LNCAP (cell line): ENCODE measurements around the gene KYNU.
A peak's percentile ranks its signal among the peaks of the same experiment; 100 is the strongest.

Source experiments
- CTCF ChIP-seq: fragments of 450-650 bp; IDR thresholded peaks from 2 replicates; pipeline ENCODE4 v1.5.1; 2017; ENCODE audit warnings: mild to moderate bottlenecking

KYNU gene

GRCh38 chr2:143000599-143000998 is 123.1 kb downstream of the KYNU start:
- no peak for TF ChIP-seq CTCF

GRCh38 chr2:143001501-143001900 is 124.0 kb downstream of the KYNU start:
- TF ChIP-seq CTCF, result no peak

- no peak for TF ChIP-seq CTCF
These were observed 138.2 kb downstream of the KYNU start for GRCh38 chr2:143015656-143016055.

GRCh38 chr2:143026411-143027054 is 149.1 kb downstream of the KYNU start:
- no peak for TF ChIP-seq CTCF

- no peak for TF ChIP-seq CTCF
These were observed 151.7 kb downstream of the KYNU start for GRCh38 chr2:143029141-143029540.

GRCh38 chr2:143030127-143030526 is 152.7 kb downstream of the KYNU start:
- TF ChIP-seq CTCF, result no peak

- TF ChIP-seq CTCF, result peak; percentile 97
These were observed 157.0 kb downstream of the KYNU start for GRCh38 chr2:143034292-143035074.
